ENCODE measurements around the gene PPRC1.
"Not testable (repeated sequence)": the region's sequence is repeated elsewhere in the genome, so short reads cannot be mapped to it uniquely, and the experiment has no call there.

PPRC1 gene

DNA sequence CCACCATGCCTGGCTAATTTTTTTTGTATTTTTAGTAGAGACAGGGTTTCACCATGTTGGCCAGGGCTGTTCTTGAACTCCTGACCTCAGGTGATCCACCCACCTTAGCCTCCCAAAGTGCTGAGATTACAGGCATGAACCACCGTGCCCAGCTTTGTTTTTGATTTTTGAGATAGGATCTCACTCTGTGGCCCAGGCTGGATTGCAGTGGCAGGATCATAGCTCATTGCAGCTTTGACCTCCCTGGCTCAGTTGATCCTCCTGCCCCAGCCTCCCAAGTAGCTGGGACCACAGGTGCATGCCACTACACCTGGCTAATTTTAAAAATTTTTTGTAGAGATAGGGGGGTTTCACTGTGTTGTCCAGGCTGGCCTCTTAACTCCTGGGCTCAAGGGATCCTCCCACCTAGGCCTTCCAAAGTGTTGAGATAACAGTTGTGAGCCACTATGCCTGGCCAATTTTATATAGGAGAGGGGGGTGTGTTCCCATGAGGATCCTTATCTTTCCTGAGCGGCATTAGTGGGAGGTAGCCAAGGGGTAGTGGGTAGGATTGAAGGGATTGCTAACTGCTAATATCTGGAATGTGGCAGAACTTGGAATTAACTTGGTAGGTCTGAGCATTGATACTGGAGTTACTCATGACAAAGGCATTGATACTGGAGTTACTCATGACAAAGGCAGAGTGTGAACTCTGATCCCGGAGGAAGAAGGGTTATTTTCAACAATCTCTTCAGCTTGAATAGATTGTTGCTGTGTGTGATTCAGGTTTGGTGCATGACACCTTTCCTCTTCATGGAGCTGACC is 18.3 kb downstream of the PPRC1 start:
- DNase-seq (ENCODE audit: low read depth in 2 of 2), result peak in 1 of 2 experiments; percentile 21

DNA sequence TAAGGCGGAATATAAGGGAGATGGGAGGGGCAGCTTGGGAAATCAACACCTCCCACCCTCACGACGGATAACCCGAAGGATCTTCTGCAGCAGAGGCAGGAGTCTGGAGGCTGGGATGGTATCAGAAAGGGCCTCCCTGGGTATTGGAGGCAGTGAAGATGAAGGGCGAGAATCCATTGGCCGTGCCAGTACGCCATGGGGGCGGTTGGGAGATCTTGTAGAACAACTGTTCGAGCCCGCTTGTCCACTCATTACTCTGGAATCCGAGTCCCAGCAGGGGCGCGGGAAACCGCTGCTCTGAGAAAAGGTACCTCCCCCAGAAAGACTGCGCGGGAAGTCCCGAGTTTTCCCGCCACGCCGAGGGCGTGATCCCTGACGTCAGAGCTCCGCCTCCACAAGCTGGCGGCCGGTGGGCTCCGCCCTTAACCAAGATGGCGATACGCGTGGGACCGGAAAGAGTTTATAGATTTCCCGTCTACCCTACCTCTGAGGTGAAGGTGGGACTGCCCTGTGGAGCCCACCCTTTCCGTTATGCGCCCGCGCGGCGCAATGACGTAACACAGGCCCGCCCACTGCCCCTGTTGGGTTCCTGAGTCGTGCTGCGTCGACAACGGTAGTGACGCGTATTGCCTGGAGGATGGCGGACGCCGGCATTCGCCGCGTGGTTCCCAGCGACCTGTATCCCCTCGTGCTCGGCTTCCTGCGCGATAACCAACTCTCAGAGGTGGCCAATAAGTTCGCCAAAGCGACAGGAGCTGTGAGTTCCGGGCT is 19.1 kb downstream of the PPRC1 start, which contains the start of gene NOLC1:
Gene NOLC1, plus strand, starts transcription at position 616 of the 771 bp plus-strand sequence. Its CDS starts 22 bp downstream, at position 638.
- DNase-seq (ENCODE audit: low read depth in 2 of 2), result peak; percentile 98 to 99

GRCh38 chr10:102152545-102152890 is 19.7 kb downstream of the PPRC1 start:
- DNase-seq (ENCODE audit: low read depth in 2 of 2), result no peak

DNA sequence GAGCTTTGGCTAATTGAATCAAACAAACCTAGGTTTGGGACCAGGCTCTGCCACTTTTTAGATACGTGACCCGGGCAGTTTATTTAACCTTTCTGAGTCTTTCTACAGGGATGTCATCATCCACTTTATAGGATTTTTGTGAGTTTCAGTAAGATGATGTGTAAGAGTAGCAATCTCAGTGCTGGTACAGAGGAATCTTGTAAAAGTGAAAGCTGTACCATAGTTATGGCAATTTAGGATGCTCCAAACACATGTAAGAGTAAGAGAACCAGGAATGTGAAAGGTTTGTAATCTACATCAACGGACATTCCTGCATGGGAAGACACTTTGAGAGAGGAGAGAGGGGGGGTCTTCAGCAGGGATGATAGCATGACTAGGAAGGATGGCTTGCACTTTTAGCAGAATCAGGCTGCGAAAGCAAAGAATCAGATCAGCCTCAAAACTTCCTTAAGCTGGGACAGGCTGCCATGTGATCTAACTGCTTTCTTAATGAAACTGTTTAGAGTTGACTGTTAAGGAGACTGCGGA is 20.3 kb downstream of the PPRC1 start:
- no peak for DNase-seq (ENCODE audit: low read depth in 2 of 2)

GRCh38 chr10:102154466-102155116 is 21.8 kb downstream of the PPRC1 start:
- no peak for DNase-seq (ENCODE audit: low read depth in 2 of 2)

DNA sequence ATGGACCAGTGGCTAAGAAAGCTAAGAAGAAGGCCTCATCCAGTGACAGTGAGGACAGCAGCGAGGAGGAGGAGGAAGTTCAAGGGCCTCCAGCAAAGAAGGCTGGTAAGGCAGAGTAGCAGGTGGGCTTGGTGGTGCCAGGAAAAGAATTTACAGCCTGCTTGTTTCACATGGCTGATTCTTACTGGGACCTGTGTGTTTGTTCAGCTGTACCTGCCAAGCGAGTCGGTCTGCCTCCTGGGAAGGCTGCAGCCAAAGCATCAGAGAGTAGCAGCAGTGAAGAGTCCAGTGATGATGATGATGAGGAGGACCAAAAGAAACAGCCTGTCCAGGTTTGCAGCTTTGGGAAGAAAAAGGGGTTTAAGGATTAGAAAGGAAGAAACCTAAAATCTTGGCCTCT is 24.4 kb downstream of the PPRC1 start:
- DNase-seq (ENCODE audit: low read depth in 2 of 2), result no peak

- DNase-seq (ENCODE audit: low read depth in 2 of 2), result no peak
Measured at GRCh38 chr10:102159051-102159597, 26.3 kb downstream of the PPRC1 start.

GRCh38 chr10:102159831-102160230 is 27.0 kb downstream of the PPRC1 start:
- no peak for DNase-seq (ENCODE audit: low read depth in 2 of 2)

- no peak for DNase-seq (ENCODE audit: low read depth in 2 of 2)
Measured at GRCh38 chr10:102163342-102163989, 30.6 kb downstream of the PPRC1 start.

- peak; percentile 23 to 28 for DNase-seq (ENCODE audit: low read depth in 2 of 2)
Measured at GRCh38 chr10:102167861-102168260, 35.0 kb downstream of the PPRC1 start.

- no peak for DNase-seq (ENCODE audit: low read depth in 2 of 2)
Measured at GRCh38 chr10:102170602-102171001, 37.8 kb downstream of the PPRC1 start.

- DNase-seq (ENCODE audit: low read depth in 2 of 2), result no peak
Measured at GRCh38 chr10:102172288-102172687, 39.4 kb downstream of the PPRC1 start.

DNA sequence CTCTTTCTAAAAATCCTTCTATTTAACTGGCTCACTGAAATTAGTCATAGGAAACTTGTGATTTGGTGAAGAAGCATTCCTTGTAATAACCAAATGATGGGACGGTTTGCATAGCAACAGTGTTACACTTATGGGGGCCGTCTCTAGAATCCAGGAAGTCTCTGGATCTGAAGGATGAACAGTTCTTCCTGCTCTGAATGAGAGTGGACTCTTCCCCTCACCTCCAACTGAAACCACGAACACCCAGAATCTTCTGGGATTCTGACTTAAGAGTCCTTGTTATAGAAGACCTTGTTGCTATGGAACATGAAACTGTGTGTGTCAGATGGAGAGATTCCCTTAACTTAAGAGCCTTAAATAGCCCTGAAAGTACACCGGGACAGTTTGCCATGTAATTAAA is 42.6 kb downstream of the PPRC1 start:
- DNase-seq (ENCODE audit: low read depth in 2 of 2), result peak; percentile 17 to 23

DNA sequence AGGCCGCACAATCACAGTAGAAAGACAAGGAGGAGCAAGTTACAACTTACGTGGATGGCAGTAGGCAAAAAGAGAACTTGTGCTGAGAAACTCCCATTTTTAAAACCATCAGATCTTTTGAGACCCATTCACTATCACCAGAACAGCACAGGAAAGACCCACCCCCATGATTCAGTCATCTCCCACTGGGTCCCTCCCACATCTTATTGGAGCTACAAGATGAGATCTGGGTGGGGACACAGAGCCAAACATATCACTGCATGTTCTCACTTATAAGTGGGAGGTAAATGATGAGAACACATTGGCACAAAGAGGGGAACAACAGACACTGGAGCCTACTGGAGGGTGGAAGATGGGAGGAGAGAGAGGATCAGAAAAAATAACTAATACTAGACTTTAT is 51.8 kb downstream of the PPRC1 start:
- no peak for DNase-seq (ENCODE audit: low read depth in 2 of 2)

DNA sequence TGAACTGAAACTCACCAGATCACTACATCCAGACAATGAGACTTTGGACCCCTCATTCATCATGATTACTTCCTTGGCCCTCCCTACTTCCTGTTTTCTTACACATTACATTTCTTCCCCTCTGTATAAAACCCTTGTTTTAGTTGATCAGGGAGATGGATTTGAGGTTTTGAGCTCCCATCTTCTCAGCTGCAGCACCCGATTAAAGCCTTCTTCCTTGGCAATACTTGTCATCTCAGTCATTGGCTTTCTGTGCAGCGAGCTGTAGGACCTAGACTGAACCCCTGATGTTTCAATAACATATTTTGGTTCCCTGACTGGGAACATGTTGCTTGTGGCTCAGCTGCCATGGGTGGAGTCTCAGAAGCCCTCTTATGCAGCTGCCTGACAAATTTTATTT is 52.4 kb downstream of the PPRC1 start:
- no peak for DNase-seq (ENCODE audit: low read depth in 2 of 2)

- DNase-seq (ENCODE audit: low read depth in 2 of 2), result no peak
Measured at GRCh38 chr10:102185811-102186527, 53.1 kb downstream of the PPRC1 start.

- no peak for DNase-seq (ENCODE audit: low read depth in 2 of 2)
Measured at GRCh38 chr10:102188298-102188940, 55.6 kb downstream of the PPRC1 start.

DNA sequence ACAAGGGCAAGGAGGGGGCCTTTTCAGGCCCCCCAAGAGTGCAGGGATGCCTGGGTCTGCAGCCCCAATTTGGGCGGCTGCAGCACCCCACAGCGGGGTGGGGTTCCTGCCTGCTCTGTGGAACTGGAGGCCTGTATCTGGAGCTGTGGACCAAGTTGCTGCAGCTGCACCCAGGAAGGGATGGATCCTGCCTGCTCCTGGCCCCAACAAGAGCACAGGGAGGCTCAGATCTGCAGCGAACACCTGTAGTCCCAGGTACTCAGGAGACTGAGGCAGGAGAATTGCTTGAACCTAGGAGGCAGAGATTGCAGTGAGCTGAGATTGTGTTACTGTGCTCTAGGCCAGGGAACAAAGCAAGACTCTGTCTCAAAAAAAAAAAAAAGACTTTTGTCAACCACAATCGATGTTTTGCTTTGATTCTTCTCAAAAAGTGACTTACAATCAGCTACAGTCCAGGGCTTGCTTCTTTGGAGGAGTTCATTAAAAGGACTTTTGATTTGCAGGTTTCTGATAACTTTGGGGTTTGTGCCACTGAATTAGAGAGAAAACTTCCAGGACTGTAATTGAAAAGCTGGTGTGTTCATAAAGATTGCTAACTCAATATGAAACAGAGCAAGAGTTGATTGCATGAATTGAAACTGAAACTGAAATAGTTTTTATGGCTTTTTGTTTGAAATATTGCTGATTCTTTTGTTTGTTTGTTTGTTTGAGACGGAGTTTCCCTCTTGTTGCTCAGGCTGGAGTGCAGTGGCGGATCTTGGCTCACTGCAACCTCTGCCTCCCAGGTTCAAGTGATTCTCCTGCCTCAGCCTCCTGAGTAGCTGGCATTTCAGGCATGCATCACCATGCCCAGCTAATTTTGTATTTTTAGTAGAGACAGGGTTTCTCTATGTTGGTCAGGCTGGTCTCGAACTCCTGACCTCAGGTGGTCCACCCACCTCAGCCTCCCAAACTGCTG is 56.4 kb downstream of the PPRC1 start:
- DNase-seq (ENCODE audit: low read depth in 2 of 2), result not testable (repeated sequence)

GRCh38 chr10:102191956-102192355 is 59.1 kb downstream of the PPRC1 start:
- no peak for DNase-seq (ENCODE audit: low read depth in 2 of 2)
